ENCODE results near the gene DCAF11.
"Not testable (repeated sequence)": the region's sequence is repeated elsewhere in the genome, so short reads cannot be mapped to it uniquely, and the experiment has no call there.

DCAF11 gene

GRCh38 chr14:24093901-24094840 is 20.4 kb upstream of the DCAF11 start, which contains the start of gene PCK2:
PCK2 (plus strand) TSS chr14:24094311; CDS start chr14:24094406, 95 bp downstream.
- peak; percentile 87 to 94 for DNase-seq (ENCODE audit: low read depth in 1 of 2, low spot score in 1 of 2)
- TF ChIP-seq JUND (IDR thresholded peaks at IDR 0.05; ENCODE audit: low read depth) = no peak
- in situ Hi-C loops (cut with HindIII; ENCODE audit: low pct_unique_long_range_greater_than_20kb, low sequenced_read_pairs) = no loop called here

- no peak for DNase-seq (ENCODE audit: low read depth in 1 of 2, low spot score in 1 of 2)
- in situ Hi-C loops (cut with HindIII; ENCODE audit: low pct_unique_long_range_greater_than_20kb, low sequenced_read_pairs) = no loop called here
- TF ChIP-seq JUND (IDR thresholded peaks at IDR 0.05; ENCODE audit: low read depth) = no peak
Measured at GRCh38 chr14:24094841-24095270, 19.7 kb upstream of the DCAF11 start.

GRCh38 chr14:24095271-24096068 is 19.1 kb upstream of the DCAF11 start:
- no peak for TF ChIP-seq JUND (IDR thresholded peaks at IDR 0.05; ENCODE audit: low read depth)
- DNase-seq (ENCODE audit: low read depth in 1 of 2, low spot score in 1 of 2) = peak in 1 of 2 experiments; percentile 26
- in situ Hi-C loops (cut with HindIII; ENCODE audit: low pct_unique_long_range_greater_than_20kb, low sequenced_read_pairs) = no loop called here

- DNase-seq (ENCODE audit: low read depth in 1 of 2, low spot score in 1 of 2) = no peak
- in situ Hi-C loops (cut with HindIII; ENCODE audit: low pct_unique_long_range_greater_than_20kb, low sequenced_read_pairs) = no loop called here
- TF ChIP-seq JUND (IDR thresholded peaks at IDR 0.05; ENCODE audit: low read depth) = no peak
Measured at GRCh38 chr14:24096545-24097181, 17.9 kb upstream of the DCAF11 start.

GRCh38 chr14:24098229-24098926 is 16.2 kb upstream of the DCAF11 start:
- in situ Hi-C loops (cut with HindIII; ENCODE audit: low pct_unique_long_range_greater_than_20kb, low sequenced_read_pairs) = no loop called here
- no peak for TF ChIP-seq JUND (IDR thresholded peaks at IDR 0.05; ENCODE audit: low read depth)
- DNase-seq (ENCODE audit: low read depth in 1 of 2, low spot score in 1 of 2) = no peak

- no peak for TF ChIP-seq JUND (IDR thresholded peaks at IDR 0.05; ENCODE audit: low read depth)
- in situ Hi-C loops (cut with HindIII; ENCODE audit: low pct_unique_long_range_greater_than_20kb, low sequenced_read_pairs) = no loop called here
- DNase-seq (ENCODE audit: low read depth in 1 of 2, low spot score in 1 of 2) = no peak
Measured at GRCh38 chr14:24098927-24099813, 15.4 kb upstream of the DCAF11 start.

- in situ Hi-C loops (cut with HindIII; ENCODE audit: low pct_unique_long_range_greater_than_20kb, low sequenced_read_pairs) = no loop called here
- DNase-seq (ENCODE audit: low read depth in 1 of 2, low spot score in 1 of 2) = no peak
- no peak for TF ChIP-seq JUND (IDR thresholded peaks at IDR 0.05; ENCODE audit: low read depth)
Measured at GRCh38 chr14:24100197-24100981, 14.2 kb upstream of the DCAF11 start.

- no peak for DNase-seq (ENCODE audit: low read depth in 1 of 2, low spot score in 1 of 2)
- no peak for TF ChIP-seq JUND (IDR thresholded peaks at IDR 0.05; ENCODE audit: low read depth)
- in situ Hi-C loops (cut with HindIII; ENCODE audit: low pct_unique_long_range_greater_than_20kb, low sequenced_read_pairs) = no loop called here
Measured at GRCh38 chr14:24100982-24101494, 13.5 kb upstream of the DCAF11 start.

- DNase-seq (ENCODE audit: low read depth in 1 of 2, low spot score in 1 of 2) = no peak
- in situ Hi-C loops (cut with HindIII; ENCODE audit: low pct_unique_long_range_greater_than_20kb, low sequenced_read_pairs) = no loop called here
- TF ChIP-seq JUND (IDR thresholded peaks at IDR 0.05; ENCODE audit: low read depth) = no peak
Measured at GRCh38 chr14:24102357-24103048, 12.1 kb upstream of the DCAF11 start.

GRCh38 chr14:24103451-24103850 is 11.1 kb upstream of the DCAF11 start:
- TF ChIP-seq JUND (IDR thresholded peaks at IDR 0.05; ENCODE audit: low read depth) = no peak
- in situ Hi-C loops (cut with HindIII; ENCODE audit: low pct_unique_long_range_greater_than_20kb, low sequenced_read_pairs) = no loop called here
- no peak for DNase-seq (ENCODE audit: low read depth in 1 of 2, low spot score in 1 of 2)

- DNase-seq (ENCODE audit: low read depth in 1 of 2, low spot score in 1 of 2); in situ Hi-C loops (cut with HindIII; ENCODE audit: low pct_unique_long_range_greater_than_20kb, low sequenced_read_pairs): not testable (repeated sequence)
Measured at GRCh38 chr14:24105609-24106239, 8.9 kb upstream of the DCAF11 start.

All from T47D (cell line).